ENCODE data around the gene IL3RA.
A peak's percentile ranks its signal among the peaks of the same experiment; 100 is the strongest.

Gene IL3RA

GRCh38 chrX:1384658-1385252 is 48.2 kb downstream of the IL3RA start:
- no peak for DNase-seq (ENCODE audit: low read depth in 3 of 3)

DNA sequence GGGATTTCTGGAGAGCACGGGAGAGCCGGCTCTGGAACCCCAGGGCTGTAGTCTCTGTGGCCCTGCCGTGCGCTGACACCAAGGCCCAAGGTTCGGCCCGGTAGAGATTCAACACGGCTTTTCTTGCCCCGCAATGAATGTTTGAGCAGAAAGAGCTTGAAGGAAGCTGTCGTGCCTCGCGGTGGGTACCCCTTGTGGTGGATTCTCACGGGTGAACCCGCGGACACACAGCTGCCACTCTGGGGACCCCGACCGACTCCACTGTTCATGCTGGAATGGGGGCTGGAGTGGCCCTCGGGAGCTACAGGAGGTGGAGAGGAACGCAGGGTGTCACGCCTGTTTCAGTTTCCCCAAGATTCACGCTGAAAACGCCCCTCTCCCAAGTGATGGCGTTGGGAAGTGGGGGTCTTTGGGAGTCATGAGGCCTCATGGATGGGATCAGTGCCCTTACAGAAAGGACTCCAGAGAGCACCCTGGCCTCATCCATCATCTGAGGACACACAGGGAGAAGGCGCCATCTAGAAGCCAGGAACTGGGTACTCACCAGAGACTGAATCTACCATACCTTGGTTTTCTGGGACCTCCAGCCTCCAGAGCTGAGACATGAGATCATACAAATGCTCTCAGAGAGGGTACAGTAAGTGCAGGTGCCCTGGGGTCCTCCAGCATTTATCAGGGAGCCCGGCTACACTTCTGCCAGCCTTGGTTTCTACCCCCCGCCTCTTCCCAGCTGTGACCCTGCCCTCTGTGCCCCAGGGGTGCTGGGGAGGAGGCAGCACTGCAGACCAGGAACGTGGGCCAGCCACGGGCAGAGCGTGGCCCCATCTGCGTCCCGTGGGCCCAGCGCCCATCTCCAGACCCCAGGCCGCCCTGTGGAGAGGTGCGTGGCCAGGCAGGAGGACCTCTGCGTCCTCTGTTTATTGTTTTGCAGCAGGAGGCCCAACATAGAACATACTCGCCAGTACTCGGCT is 49.0 kb downstream of the IL3RA start:
- DNase-seq (ENCODE audit: low read depth in 3 of 3): no peak

- no peak for DNase-seq (ENCODE audit: low read depth in 3 of 3)
Measured at GRCh38 chrX:1386338-1387127, 49.9 kb downstream of the IL3RA start.

- DNase-seq (ENCODE audit: low read depth in 3 of 3): no peak
Measured at GRCh38 chrX:1387141-1387776, 50.7 kb downstream of the IL3RA start.

GRCh38 chrX:1388651-1389050 is 52.1 kb downstream of the IL3RA start:
- no peak for DNase-seq (ENCODE audit: low read depth in 3 of 3)

GRCh38 chrX:1389181-1389992 is 52.8 kb downstream of the IL3RA start:
- no peak for DNase-seq (ENCODE audit: low read depth in 3 of 3)

DNA sequence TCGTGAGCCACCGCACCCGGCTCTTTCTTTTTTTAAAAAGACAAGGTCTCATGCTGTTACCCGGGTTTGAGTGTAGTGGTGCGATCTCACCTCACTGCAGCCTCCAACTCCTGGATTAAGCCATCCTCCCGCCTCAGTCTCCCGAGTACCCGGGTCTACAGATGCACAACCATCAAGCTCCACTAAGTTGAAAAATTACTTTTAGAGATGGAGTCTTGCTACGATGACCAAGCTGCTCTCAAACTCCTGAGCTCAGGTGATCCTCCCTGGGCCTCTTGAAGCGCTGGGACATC is 53.4 kb downstream of the IL3RA start:
- no peak for DNase-seq (ENCODE audit: low read depth in 3 of 3)

GRCh38 chrX:1390621-1391369 is 54.2 kb downstream of the IL3RA start:
- DNase-seq (ENCODE audit: low read depth in 3 of 3): no peak

GRCh38 chrX:1391370-1391706 is 54.8 kb downstream of the IL3RA start:
- DNase-seq (ENCODE audit: low read depth in 3 of 3): peak in 1 of 3 experiments; percentile 81

- DNase-seq (ENCODE audit: low read depth in 3 of 3): peak; percentile 99 to 100 (median 100)
Measured at GRCh38 chrX:1391707-1392375, 55.3 kb downstream of the IL3RA start, which contains the start of gene SLC25A6. TSS of gene SLC25A6 (minus strand) at chrX:1392113. CDS start at chrX:1392009, 104 bp downstream.

DNA sequence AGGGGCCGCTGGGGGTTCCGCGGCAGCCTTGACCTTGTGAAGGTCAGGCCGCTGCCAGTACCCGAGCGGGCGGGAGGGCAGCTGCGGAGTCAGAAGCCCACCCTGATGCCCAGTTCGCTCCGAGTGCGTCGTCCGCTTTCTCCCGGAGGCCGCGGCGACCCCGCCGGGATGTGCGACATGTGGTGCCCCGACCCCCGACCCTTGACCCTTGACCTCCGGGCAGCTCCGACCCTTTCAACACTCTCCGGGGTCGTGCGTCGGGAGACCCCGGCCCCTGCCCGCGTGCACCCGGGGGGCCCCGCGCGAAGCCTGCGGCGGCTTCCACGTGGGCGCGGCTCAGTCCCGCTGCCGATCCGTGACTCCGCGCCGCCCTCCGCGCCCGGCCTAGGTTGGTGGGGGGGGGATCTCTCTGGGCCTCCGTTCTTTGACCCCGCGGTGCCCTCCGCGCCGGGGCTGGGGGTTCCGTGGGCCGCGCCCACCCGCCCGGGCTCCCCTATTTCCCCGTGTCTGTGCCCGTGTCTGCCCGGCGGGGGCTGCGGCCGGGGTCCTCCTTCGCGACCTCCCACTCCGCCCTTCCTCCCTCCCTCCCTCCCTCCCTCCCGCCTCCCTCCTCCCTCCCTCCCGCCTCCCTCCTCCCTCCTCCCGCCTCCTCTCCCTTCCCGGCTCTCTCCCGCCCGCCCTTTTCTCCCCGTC is 55.9 kb downstream of the IL3RA start:
- DNase-seq (ENCODE audit: low read depth in 3 of 3): no peak

DNA sequence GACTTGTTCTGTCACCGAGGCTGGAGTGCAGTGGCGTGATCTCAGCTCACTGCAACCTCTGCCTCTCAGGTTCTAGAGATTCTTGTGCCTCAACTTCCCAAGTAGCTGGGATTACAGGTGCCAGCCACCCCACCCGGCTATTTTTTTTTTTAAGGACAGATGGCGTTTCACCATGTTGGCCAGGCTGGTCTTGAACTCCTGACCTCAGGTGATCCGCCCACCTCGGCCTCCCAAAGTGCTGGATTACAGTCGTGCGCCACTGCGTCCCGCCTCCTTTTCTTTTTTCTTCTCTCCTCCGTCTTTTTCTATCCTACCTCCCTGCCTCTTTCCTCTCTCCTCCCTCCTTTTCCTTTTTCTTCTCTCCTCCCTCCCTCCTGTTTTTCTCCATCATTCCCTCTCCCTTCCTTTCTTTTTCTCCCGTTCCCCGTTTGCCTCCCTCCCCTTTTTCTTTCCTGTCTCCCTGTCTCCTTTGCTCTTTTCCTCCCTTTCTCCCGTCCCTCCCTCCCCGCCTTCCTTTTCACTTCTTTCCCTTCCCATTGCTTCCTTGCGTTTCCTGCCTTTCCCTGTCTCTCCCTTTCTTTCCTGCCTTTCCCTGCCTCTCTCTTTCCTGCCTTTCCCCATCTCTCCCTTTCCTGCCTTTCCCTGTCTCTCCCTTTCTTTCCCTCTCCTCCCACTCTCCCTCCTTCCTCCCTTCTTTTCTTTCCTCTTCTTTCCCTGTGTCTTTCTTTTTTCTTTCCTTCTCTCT is 57.5 kb downstream of the IL3RA start:
- no peak for DNase-seq (ENCODE audit: low read depth in 3 of 3)

DNA sequence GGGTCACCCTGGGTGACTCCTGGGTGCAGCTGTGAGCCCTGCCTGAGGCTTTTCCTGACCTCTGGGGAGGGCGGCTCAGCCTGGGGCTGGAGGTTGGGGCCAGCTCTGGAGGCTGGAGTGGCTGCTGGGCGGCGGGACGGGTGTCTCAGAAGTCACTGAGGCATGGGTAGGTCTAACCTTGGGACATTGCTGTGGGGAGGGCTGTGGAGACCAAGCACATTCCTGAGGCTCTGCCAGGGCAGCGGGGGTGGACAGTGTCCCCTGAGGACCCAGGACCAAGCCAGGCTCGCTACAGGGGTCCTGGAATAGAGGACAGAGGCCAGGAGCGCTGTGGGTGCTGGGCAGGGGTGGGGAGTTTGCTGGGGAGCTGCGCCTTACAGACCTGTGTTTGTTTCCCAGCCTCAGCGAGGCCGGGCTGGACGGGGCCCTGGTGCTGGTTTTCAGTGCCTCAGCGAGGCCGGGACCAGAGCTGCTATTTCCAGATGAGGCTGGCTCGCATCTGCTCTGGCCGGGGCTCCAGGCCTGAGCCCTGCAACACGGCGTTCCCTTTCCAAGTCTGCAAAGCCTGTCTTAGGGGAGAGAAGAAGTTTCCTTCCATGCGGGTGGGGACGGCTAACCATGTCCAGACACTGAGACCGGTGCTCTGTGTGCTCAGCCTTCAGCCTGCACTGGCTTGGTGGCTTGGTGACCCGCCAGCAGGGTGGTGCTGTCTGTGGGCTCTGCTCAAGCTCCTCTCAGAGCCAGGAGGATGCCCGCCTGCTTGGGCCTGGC is 58.3 kb downstream of the IL3RA start:
- DNase-seq (ENCODE audit: low read depth in 3 of 3): no peak

DNA sequence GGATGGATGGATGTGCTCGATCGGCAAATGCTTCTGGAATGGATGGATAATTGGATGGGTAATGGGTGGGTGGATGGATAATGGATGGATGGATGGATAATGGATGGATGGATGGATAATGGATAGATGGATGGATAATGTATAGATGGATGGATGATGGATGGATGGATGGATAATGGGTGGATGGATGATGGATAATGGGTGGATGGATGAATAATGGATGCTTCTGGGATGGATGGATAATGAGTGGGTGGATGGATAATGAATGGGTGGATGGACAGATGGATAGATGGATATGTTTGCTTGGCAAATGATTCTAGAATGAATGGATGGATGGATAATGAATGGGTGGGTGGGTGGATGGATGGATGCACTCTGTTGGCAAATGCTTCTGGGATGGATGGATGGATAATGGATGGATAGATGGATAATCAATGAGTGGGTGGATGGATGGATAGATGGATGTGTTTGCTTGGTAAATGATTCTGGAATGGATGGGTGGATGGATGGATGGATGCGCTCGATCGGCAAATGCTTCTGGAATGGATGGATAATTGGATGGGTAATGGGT is 59.1 kb downstream of the IL3RA start:
- no peak for DNase-seq (ENCODE audit: low read depth in 3 of 3)

DNA sequence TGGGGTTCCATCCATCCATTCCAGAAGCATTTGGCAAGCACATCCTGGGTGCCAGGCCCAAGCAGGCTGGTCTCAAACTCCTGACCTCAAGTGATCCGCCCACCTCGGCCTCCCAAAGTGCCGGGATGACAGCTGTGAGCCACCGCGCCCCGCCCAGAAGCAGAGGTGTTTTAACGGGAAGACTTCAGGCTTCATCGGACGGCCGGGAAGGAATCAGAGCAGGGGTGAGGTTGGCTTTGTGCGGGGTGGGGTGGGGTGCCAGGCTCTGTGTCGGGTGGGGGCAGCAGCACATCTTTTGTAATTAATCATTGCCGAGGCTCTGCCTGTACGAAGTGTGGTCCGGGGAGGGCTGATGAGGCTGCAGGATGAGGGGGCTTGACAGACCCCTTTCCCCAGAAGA is 60.4 kb downstream of the IL3RA start:
- DNase-seq (ENCODE audit: low read depth in 3 of 3): no peak

- DNase-seq (ENCODE audit: low read depth in 3 of 3): no peak
Measured at GRCh38 chrX:1397441-1398270, 61.1 kb downstream of the IL3RA start.

Data from stimulated activated CD4-positive, alpha-beta T cell treated with anti-CD3 and anti-CD28 coated beads, TNF-alpha, amount 100 ng/mL, for 4 hours (primary cell).